WTC11 (cell line): ENCODE results near the gene ATP2B2.

Experiments used
- AFF4 ChIP-seq: sonication (generic); formaldehyde crosslinking; IDR thresholded peaks from 2 replicates; pipeline ENCODE4 v1.8.1; 2023; ENCODE audit warnings: mild to moderate bottlenecking, missing genetic modification reagents, borderline replicate concordance
- CTCF ChIP-seq: fragments of 200-600 bp; IDR thresholded peaks from 2 replicates; pipeline ENCODE4 v1.8.0; 2022; ENCODE audit warnings: antibody characterized with exemption
- HMGA2 ChIP-seq: fragments of 250-450 bp; sonication (Bioruptor Pico); IDR thresholded peaks from 2 replicates; pipeline ENCODE4 v1.4.0; 2021; ENCODE audit warnings: mild to moderate bottlenecking, moderate library complexity
- ZBTB21 ChIP-seq: sonication (generic); formaldehyde crosslinking; IDR thresholded peaks from 2 replicates; pipeline ENCODE4 v1.8.1; 2023; ENCODE audit warnings: mild to moderate bottlenecking, missing genetic modification reagents, borderline replicate concordance
- ZNF263 ChIP-seq: sonication (generic); formaldehyde crosslinking; IDR thresholded peaks from 2 replicates; pipeline ENCODE4 v1.8.1; 2022; ENCODE audit warnings: low read depth, mild to moderate bottlenecking, moderate library complexity, missing genetic modification reagents

GRCh38 chr3:10406414-10406813 lies 99.0 kb downstream of the ATP2B2 start:
- TF ChIP-seq HMGA2 (CRISPR knock-in tag) = no peak
- no peak for TF ChIP-seq CTCF
- TF ChIP-seq ZBTB21 (CRISPR knock-in tag) = no peak
- TF ChIP-seq ZNF263 (CRISPR knock-in tag) = no peak
- TF ChIP-seq AFF4 = no peak
